ENCODE data around the gene RAB3B. TPM values are rescaled to one million over a fixed set of nuclear protein-coding genes. Genes with fewer than 3 reads are reported as not detected.

Gene RAB3B
- total and polyA plus RNA-seq, 9 of the 15 experiments (the other 6 are each of a cell fraction or from before 2014, with no cell fraction given) = 0.07 to 0.47 (median 0.27) TPM

- TF ChIP-seq ADNP (tag; IDR thresholded peaks at IDR 0.05) = 0 out of 2 replicates have a peak, but pooled peaks have one; percentile 64
- no peak for TF ChIP-seq ESRRA (IDR thresholded peaks at IDR 0.05; ENCODE audit: borderline replicate concordance, low read depth)
- no peak for TF ChIP-seq EZH2 (IDR thresholded peaks at IDR 0.05; ENCODE audit: borderline replicate concordance, low read depth, low read length)
- TF ChIP-seq HCFC1 (IDR thresholded peaks at IDR 0.05; ENCODE audit: low read depth, low read length) = no peak
- no peak for TF ChIP-seq ZNF324 (CRISPR knock-in tag; IDR thresholded peaks at IDR 0.05)
- peak; percentile 24; the same call in 1 of the 2 replicates for TF ChIP-seq ZFX (CRISPR knock-in tag; IDR thresholded peaks at IDR 0.05)
- TF ChIP-seq DEAF1 (CRISPR knock-in tag; IDR thresholded peaks at IDR 0.05) = no peak
- TF ChIP-seq XRCC3 (IDR thresholded peaks at IDR 0.05) = no peak
- TF ChIP-seq NFIX (CRISPR knock-in tag; IDR thresholded peaks at IDR 0.05; ENCODE audit: low read depth) = no peak
- TF ChIP-seq SP1 (CRISPR knock-in tag; IDR thresholded peaks at IDR 0.05) = 0 out of 2 replicates have a peak, but pooled peaks have one; percentile 13
- no peak for TF ChIP-seq MYBL2 (IDR thresholded peaks at IDR 0.05; ENCODE audit: low read depth)
- TF ChIP-seq MYBL2 (CRISPR knock-in tag; IDR thresholded peaks at IDR 0.05; ENCODE audit: borderline replicate concordance) = no peak
- 0 out of 2 replicates have a peak, but pooled peaks have one; percentile 11 for TF ChIP-seq MIER1 (IDR thresholded peaks at IDR 0.05; ENCODE audit: low read depth)
- TF ChIP-seq, protein P1, sequence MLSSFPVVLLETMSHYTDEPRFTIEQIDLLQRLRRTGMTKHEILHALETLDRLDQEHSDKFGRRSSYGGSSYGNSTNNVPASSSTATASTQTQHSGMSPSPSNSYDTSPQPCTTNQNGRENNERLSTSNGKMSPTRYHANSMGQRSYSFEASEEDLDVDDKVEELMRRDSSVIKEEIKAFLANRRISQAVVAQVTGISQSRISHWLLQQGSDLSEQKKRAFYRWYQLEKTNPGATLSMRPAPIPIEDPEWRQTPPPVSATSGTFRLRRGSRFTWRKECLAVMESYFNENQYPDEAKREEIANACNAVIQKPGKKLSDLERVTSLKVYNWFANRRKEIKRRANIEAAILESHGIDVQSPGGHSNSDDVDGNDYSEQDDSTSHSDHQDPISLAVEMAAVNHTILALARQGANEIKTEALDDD (IDR thresholded peaks at IDR 0.05) = no peak
- TF ChIP-seq HNRNPH1 (optimal IDR thresholded peaks at IDR 0.05; ENCODE audit: low read depth, low read length) = no peak
- TF ChIP-seq POLR2AphosphoS2 (IDR thresholded peaks at IDR 0.05; ENCODE audit: low read length) = no peak
These were observed 114.7 kb downstream of the RAB3B start (continued) for GRCh38 chr1:51875836-51876235.
